GM23338 (cell line): ENCODE measurements around the gene PER3. TPM values are rescaled to one million over a fixed set of nuclear protein-coding genes. Genes with fewer than 3 reads are reported as not detected.

Experiments used
- ATAC-seq: fragments of 200-7000 bp; cut with Tn5 transposase; 3 replicates; pipeline ENCODE4 v1.9.1; 2020
- DNase-seq: peaks from one replicate; pipeline ENCODE4 v3.0.0-alpha.2; 2015; ENCODE audit warnings: low spot score
- H2AFZ ChIP-seq: fragments of 200-600 bp; sonication (generic); 2 replicates; pipeline ENCODE4 v1.8.0; 2016; ENCODE audit warnings: antibody characterized with exemption, mild to moderate bottlenecking, moderate library complexity
- H3F3A ChIP-seq: fragments of 200-600 bp; sonication (generic); replicated peaks from 2 replicates; pipeline ENCODE4 v1.8.0; 2017; ENCODE audit warnings: antibody characterized with exemption, mixed run types, low read depth
- H3K27ac ChIP-seq: fragments of 200-600 bp; sonication (generic); 2 replicates; pipeline ENCODE4 v1.6.1; 2016; ENCODE audit warnings: low read depth
- H3K27me3 ChIP-seq: fragments of 200-600 bp; sonication (generic); 2 replicates; pipeline ENCODE4 v1.8.0; 2016; ENCODE audit warnings: mild to moderate bottlenecking, mixed run types, moderate library complexity; ENCODE audit not compliant: insufficient read depth
- H3K36me3 ChIP-seq: fragments of 200-600 bp; sonication (generic); 2 replicates; pipeline ENCODE4 v1.8.0; 2016; ENCODE audit warnings: mild to moderate bottlenecking; ENCODE audit not compliant: insufficient read depth
- H3K4me1 ChIP-seq: fragments of 200-600 bp; sonication (generic); 2 replicates; pipeline ENCODE4 v1.8.0; 2016; ENCODE audit warnings: mild to moderate bottlenecking, moderate library complexity; ENCODE audit not compliant: insufficient read depth
- H3K4me2 ChIP-seq: fragments of 200-600 bp; sonication (generic); 2 replicates; pipeline ENCODE4 v1.7.1; 2017; ENCODE audit warnings: mixed run types
- H3K4me3 ChIP-seq: fragments of 200-600 bp; sonication (generic); 2 replicates; pipeline ENCODE4 v1.6.1; 2016; ENCODE audit warnings: mixed run types
- H3K79me2 ChIP-seq: fragments of 200-600 bp; sonication (generic); replicated peaks from 2 replicates; pipeline ENCODE4 v1.8.0; 2017; ENCODE audit warnings: mild to moderate bottlenecking; ENCODE audit not compliant: insufficient read depth
- H3K9me2 ChIP-seq: fragments of 200-600 bp; sonication (generic); 2 replicates; pipeline ENCODE4 v1.8.0; 2017; ENCODE audit not compliant: insufficient read depth
- H4K20me1 ChIP-seq: fragments of 200-600 bp; sonication (generic); replicated peaks from 2 replicates; pipeline ENCODE4 v1.8.0; 2017; ENCODE audit warnings: mild to moderate bottlenecking; ENCODE audit not compliant: insufficient read depth
- H3K27ac Mint-ChIP-seq: 2 replicates; pipeline ENCODE4 v1.8.0; 2020; ENCODE audit warnings: inconsistent platforms, mild to moderate bottlenecking, moderate library complexity, mixed read lengths
- H3K27me3 Mint-ChIP-seq: 3 replicates; pipeline ENCODE4 v1.8.0; 2022; ENCODE audit warnings: low read depth, mild to moderate bottlenecking, moderate library complexity, mixed read lengths, inconsistent platforms; ENCODE audit not compliant: insufficient read depth, poor library complexity
- H3K36me3 Mint-ChIP-seq: 3 replicates; pipeline ENCODE4 v1.8.0; 2021; ENCODE audit warnings: low read depth, mild to moderate bottlenecking, inconsistent platforms, moderate library complexity, mixed read lengths
- H3K4me1 Mint-ChIP-seq: 3 replicates; pipeline ENCODE4 v1.8.0; 2020; ENCODE audit warnings: mild to moderate bottlenecking, inconsistent platforms, mixed read lengths
- H3K4me3 Mint-ChIP-seq: 3 replicates; pipeline ENCODE4 v1.8.0; 2021; ENCODE audit warnings: moderate library complexity, mild to moderate bottlenecking, inconsistent platforms, mixed read lengths
- H3K9me3 Mint-ChIP-seq: 3 replicates; pipeline ENCODE4 v1.8.0; 2020; ENCODE audit warnings: moderate library complexity, mild to moderate bottlenecking, inconsistent platforms, mixed read lengths
- CTCF ChIP-seq, 2 experiments: fragments of 200-600 bp in 1 of 2; sonication (generic) in 1 of 2; conservative IDR thresholded peaks; 2 replicates each; pipeline versions ENCODE4 v1.5.1 to v1.6.1; 2016 to 2017; ENCODE audit warnings: antibody characterized with exemption in 2 of 2, low read depth in 2 of 2, mild to moderate bottlenecking in 2 of 2, moderate library complexity in 1 of 2
- EZH2 ChIP-seq: fragments of 200-600 bp; sonication (generic); IDR thresholded peaks from one replicate; pipeline ENCODE4 v1.8.0; 2017; ENCODE audit warnings: antibody characterized with exemption, mild to moderate bottlenecking, low read depth; ENCODE audit not compliant: unreplicated experiment
- EZH2phosphoT487 ChIP-seq: fragments of 200-600 bp; sonication (generic); IDR thresholded peaks from one replicate; pipeline ENCODE4 v1.8.1; 2018; ENCODE audit warnings: antibody characterized with exemption; ENCODE audit not compliant: unreplicated experiment
- JUNB ChIP-seq: IDR thresholded peaks from one replicate; pipeline ENCODE4 v1.6.1; 2016; ENCODE audit warnings: antibody characterized with exemption; ENCODE audit not compliant: unreplicated experiment
- REST ChIP-seq: IDR thresholded peaks from one replicate; pipeline ENCODE4 v1.6.1; 2018; ENCODE audit warnings: antibody characterized with exemption; ENCODE audit not compliant: unreplicated experiment
- STAT1 ChIP-seq: IDR thresholded peaks from one replicate; pipeline ENCODE4 v1.6.1; 2016; ENCODE audit warnings: antibody characterized with exemption; ENCODE audit not compliant: unreplicated experiment
- ZNF114 ChIP-seq: fragments of 250-450 bp; sonication (Bioruptor Pico); IDR thresholded peaks from 2 replicates; pipeline ENCODE4 v1.5.0; 2020; ENCODE audit warnings: mild to moderate bottlenecking, moderate library complexity
- ZNF331 ChIP-seq: fragments of 250-450 bp; sonication (Bioruptor Pico); IDR thresholded peaks from 2 replicates; pipeline ENCODE4 v1.5.0; 2020; ENCODE audit warnings: low read depth, mild to moderate bottlenecking, moderate library complexity
- ZNF462 ChIP-seq: fragments of 250-450 bp; sonication (Bioruptor Pico); IDR thresholded peaks from 2 replicates; pipeline ENCODE4 v1.5.0; 2020; ENCODE audit warnings: mild to moderate bottlenecking, moderate library complexity
- polyA plus RNA-seq: library from polyadenylated mRNA; unstranded; fragments of >200 nt; fragmentation: Nextera tagmentation; extraction: Ambion mirVana; gene quantifications from 2 replicates; pipeline ENCODE4 v1.2.1, GENCODE V29; 2016
- total RNA-seq: library from RNA; depleted of rRNA; stranded (reverse); fragments of >200 nt; shearing (Covaris generic); gene quantifications from 2 replicates; pipeline ENCODE4 v1.2.3, GENCODE V29; 2014

Gene PER3
- total and polyA plus RNA-seq, 2 experiments from 2014 or later, result 6.1 to 16.4 TPM

- no peak for TF ChIP-seq JUNB
- TF ChIP-seq CTCF (conservative IDR thresholded peaks at IDR 0.05; ENCODE audit: low read depth in 2 of 2), result no peak
- TF ChIP-seq STAT1, result no peak
These were observed 100.7 kb downstream of the PER3 start (continued) for GRCh38 chr1:7884757-7885156.

- peaks cover 13% of the 10 kb centered on the region for H3K9me2 ChIP-seq
- Mint-ChIP-seq H3K4me1 (peaks cover 3% of the 10 kb centered on the region; the same call in 1 of the 3 replicates), H3K27ac (no peak overlapping the region), H3K9me3 (no peaks in the 10 kb centered on the region), H3K36me3 (no peaks in the 10 kb centered on the region; the same call in 2 of the 3 replicates), H3K4me3 (no peak overlapping the region), H3K27me3 (peaks cover 4% of the 10 kb centered on the region)
- peak overlapping the region; percentile 98 for H2AFZ ChIP-seq
- no peak overlapping the region for H3K27ac ChIP-seq
- H3F3A ChIP-seq, result no peaks in the 10 kb centered on the region
- H3K27me3 ChIP-seq, result no peaks in the 10 kb centered on the region
- ATAC-seq (peak; percentile 98), DNase-seq (peak; percentile 98)
- no peaks in the 10 kb centered on the region for H3K79me2 ChIP-seq
- peak overlapping the region; percentile 64 for H3K4me2 ChIP-seq
- H4K20me1 ChIP-seq, result no peaks in the 10 kb centered on the region
- no peaks in the 10 kb centered on the region for H3K4me1 ChIP-seq
- peak overlapping the region; percentile 40; the same call in 1 of the 2 replicates for H3K4me3 ChIP-seq
- H3K36me3 ChIP-seq, result no peaks in the 10 kb centered on the region
- no peak for TF ChIP-seq ZNF331
- no peak for TF ChIP-seq EZH2phosphoT487
- no peak for TF ChIP-seq JUNB
- no peak for TF ChIP-seq STAT1
- TF ChIP-seq EZH2, result no peak
- TF ChIP-seq REST, result no peak
- TF ChIP-seq CTCF (conservative IDR thresholded peaks at IDR 0.05; ENCODE audit: low read depth in 2 of 2), result no peak
- no peak for TF ChIP-seq ZNF462
- no peak for TF ChIP-seq ZNF114
These were observed 101.7 kb downstream of the PER3 start for GRCh38 chr1:7885513-7886404.
